Activated CD8-positive, alpha-beta memory T cell treated with anti-CD3 and anti-CD28 coated beads, Interleukin-2, amount 10 ng/mL, durations not matched to agents 7 days and 5 days (primary cell): Measurements from ENCODE around the gene SLC6A8. TPM values are rescaled to one million over a fixed set of nuclear protein-coding genes. Genes with fewer than 3 reads are reported as not detected.

Experiments
- ATAC-seq: fragments of 150-1000 bp; cut with Tn5 transposase; one replicate; pipeline ENCODE4 v1.10.0; 2021; ENCODE audit warnings: moderate library complexity
- CTCF ChIA-PET: fragments of 350-600 bp; sonication (Branson Sonifier 250); formaldehyde crosslinking; loops from one replicate; lab custom pipeline; 2021; ENCODE audit warnings: antibody characterized with exemption; lab: Charles Lee
- DNase-seq: peaks from one replicate; pipeline ENCODE4 v3.0.0-alpha.2; 2020
- H3K27ac Mint-ChIP-seq: one replicate; pipeline ENCODE4 v1.8.0; 2021; ENCODE audit warnings: mild to moderate bottlenecking, mixed read lengths
- H3K27me3 Mint-ChIP-seq: one replicate; pipeline ENCODE4 v1.8.0; 2021; ENCODE audit warnings: mixed read lengths
- H3K36me3 Mint-ChIP-seq: one replicate; pipeline ENCODE4 v1.8.0; 2021; ENCODE audit warnings: mild to moderate bottlenecking, mixed read lengths
- H3K4me1 Mint-ChIP-seq: one replicate; pipeline ENCODE4 v1.8.0; 2021; ENCODE audit warnings: mixed read lengths
- H3K4me3 Mint-ChIP-seq: one replicate; pipeline ENCODE4 v1.8.0; 2021; ENCODE audit warnings: mild to moderate bottlenecking, moderate library complexity, mixed read lengths
- H3K9me3 Mint-ChIP-seq: one replicate; pipeline ENCODE4 v1.8.0; 2022; ENCODE audit warnings: low read depth, mixed read lengths
- total RNA-seq, 2 experiments: library from RNA; stranded (reverse); gene quantifications; one replicate each; pipeline ENCODE4 v1.2.3, GENCODE V29; 2021

Gene SLC6A8
- total RNA-seq, 2 experiments from 2014 or later = 0.93 to 1.1 TPM

DNA sequence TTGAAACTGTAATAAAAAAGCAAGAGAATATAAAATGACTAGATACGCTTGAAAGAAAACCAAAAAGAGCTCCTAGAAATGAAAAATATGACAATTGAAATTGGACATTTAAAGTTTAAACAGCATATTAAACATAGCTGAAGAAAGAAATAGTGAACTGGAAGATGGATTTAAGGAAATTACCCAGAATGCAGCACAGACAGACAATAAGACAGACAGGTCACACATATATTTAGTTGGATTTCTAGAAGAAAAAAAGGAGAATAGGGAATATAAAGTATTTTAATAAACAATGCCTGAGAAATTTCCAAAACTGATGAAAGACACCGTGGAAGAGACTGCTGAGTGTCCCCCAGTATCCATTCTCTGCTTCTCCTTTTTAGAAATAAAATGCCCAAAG is 34.2 kb upstream of the SLC6A8 start:
- no peaks in the 10 kb centered on the region for H3K36me3 Mint-ChIP-seq
- H3K4me1 Mint-ChIP-seq = no peaks in the 10 kb centered on the region
- H3K27me3 Mint-ChIP-seq = peaks cover 4% of the 10 kb centered on the region
- H3K27ac Mint-ChIP-seq = no peak overlapping the region
- no peak overlapping the region for H3K4me3 Mint-ChIP-seq
- no peaks in the 10 kb centered on the region for H3K9me3 Mint-ChIP-seq
- DNase-seq = no peak
- CTCF ChIA-PET = interaction anchor here (1.8 kb wide), 1 partner anchor 16 kb away, joined by 5 read pairs; no protein-coding TSS in a partner anchor
- ATAC-seq = no peak

DNA sequence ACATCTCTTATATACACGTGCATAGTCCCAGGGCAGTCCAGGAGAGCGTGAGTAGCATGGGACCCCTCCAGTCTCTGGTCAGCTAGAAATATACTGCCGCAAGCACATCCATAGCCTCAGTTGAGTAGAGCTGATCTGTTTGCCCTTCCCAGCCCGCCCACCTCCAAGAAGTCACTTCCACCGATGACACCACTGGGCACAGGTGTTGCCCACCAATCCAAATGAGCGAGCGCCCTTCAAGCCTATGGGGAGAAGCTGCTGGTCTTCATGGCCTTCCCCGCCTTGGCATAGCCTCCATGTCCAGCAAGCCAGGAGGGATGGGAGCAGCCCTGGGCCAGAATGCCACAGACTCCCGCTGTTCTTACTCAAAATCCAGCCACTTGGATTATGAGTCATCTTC is 30.6 kb upstream of the SLC6A8 start:
- H3K36me3 Mint-ChIP-seq = no peaks in the 10 kb centered on the region
- peaks cover 17% of the 10 kb centered on the region for H3K27me3 Mint-ChIP-seq
- no peaks in the 10 kb centered on the region for H3K9me3 Mint-ChIP-seq
- H3K27ac Mint-ChIP-seq = no peak overlapping the region
- H3K4me3 Mint-ChIP-seq = no peak overlapping the region
- H3K4me1 Mint-ChIP-seq = no peaks in the 10 kb centered on the region
- CTCF ChIA-PET = interaction anchor here (1.1 to 1.7 kb wide), 3 partner anchors 11 to 118 kb away, joined by 4 to 8 read pairs (median 4); no protein-coding TSS in a partner anchor
- DNase-seq (no peak), ATAC-seq (no peak)

DNA sequence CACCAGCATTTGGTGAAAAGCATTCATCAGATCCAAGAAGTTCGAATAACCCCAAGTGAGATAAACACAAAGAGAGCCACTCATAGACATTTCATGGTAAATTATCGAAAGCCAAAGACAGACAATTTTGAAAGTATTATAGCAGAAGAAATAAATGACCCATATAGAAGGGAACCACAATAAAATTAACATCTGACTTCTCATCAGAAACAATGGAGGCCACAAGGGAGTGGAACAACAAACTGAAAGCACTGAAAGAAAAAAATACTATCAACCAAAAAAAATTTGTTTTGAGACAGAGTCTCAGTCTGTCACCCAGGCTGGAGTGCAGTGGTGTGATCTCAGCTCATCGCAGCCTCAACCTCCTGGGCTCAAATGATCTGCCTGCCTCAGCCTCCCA is 28.5 kb upstream of the SLC6A8 start:
- Mint-ChIP-seq H3K36me3 (no peaks in the 10 kb centered on the region), H3K4me1 (no peaks in the 10 kb centered on the region), H3K27ac (no peak overlapping the region), H3K4me3 (no peak overlapping the region), H3K9me3 (no peaks in the 10 kb centered on the region), H3K27me3 (peaks cover 25% of the 10 kb centered on the region)
- CTCF ChIA-PET = interaction anchor here (0.9 to 1.4 kb wide), 4 partner anchors 8 to 717 kb away, joined by 3 to 5 read pairs (median 3); no protein-coding TSS in a partner anchor
- no peak for DNase-seq
- no peak for ATAC-seq

- ATAC-seq = no peak
- Mint-ChIP-seq H3K4me1 (no peaks in the 10 kb centered on the region), H3K36me3 (no peaks in the 10 kb centered on the region), H3K27me3 (peaks cover 30% of the 10 kb centered on the region), H3K4me3 (no peak overlapping the region), H3K9me3 (no peaks in the 10 kb centered on the region), H3K27ac (no peak overlapping the region)
- DNase-seq = peak; percentile 63
- CTCF ChIA-PET = interaction anchor here (0.6 to 10.3 kb wide), 9 partner anchors 10 to 820 kb away, joined by 3 to 96 read pairs (median 4); partner anchors contain the start of gene HAUS7
Observed at GRCh38 chrX:153662266-153662665, 25.5 kb upstream of the SLC6A8 start.

DNA sequence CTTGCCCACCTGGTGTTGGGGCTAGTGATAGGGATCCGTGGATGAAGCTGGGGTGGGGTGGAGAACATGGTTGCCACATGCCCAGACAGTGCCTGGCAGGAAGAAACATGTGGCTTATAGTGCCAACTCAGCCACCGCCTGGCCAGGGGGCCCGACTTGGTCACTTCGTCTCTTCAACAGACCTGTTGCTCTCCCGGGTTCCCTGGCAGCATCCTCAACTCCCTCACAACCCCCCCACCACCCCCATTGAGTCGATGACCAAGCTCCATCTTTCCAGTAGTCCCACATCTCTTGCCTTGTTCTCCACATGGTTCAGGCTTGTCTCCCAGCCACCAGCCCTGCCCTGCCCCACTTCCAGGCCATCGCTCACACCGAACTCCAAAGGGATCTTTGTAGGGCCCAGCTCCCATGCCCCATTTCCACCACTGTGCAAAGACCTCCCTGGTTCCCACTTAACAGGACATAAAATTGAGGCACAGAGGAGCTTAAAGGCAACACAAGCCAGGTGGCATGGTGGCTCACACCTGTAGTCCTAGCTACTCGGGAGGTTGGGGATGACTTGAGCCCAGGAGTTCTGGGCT is 21.9 kb upstream of the SLC6A8 start:
- H3K36me3 Mint-ChIP-seq = no peaks in the 10 kb centered on the region
- no peak overlapping the region for H3K27ac Mint-ChIP-seq
- CTCF ChIA-PET = interaction anchor here (0.6 to 10.3 kb wide), 7 partner anchors 9 to 707 kb away, joined by 3 to 96 read pairs (median 5); no protein-coding TSS in a partner anchor
- ATAC-seq (no peak), DNase-seq (no peak)
- peaks cover 5% of the 10 kb centered on the region for H3K4me1 Mint-ChIP-seq
- H3K27me3 Mint-ChIP-seq = peaks cover 25% of the 10 kb centered on the region
- no peak overlapping the region for H3K4me3 Mint-ChIP-seq
- H3K9me3 Mint-ChIP-seq = no peaks in the 10 kb centered on the region

- Mint-ChIP-seq H3K9me3 (no peaks in the 10 kb centered on the region), H3K4me3 (peak overlapping the region; percentile 54), H3K27me3 (peaks cover 11% of the 10 kb centered on the region), H3K36me3 (no peaks in the 10 kb centered on the region), H3K4me1 (peaks cover 5% of the 10 kb centered on the region), H3K27ac (no peak overlapping the region)
- no peak for ATAC-seq
- DNase-seq = no peak
- CTCF ChIA-PET = interaction anchor here (0.6 to 10.3 kb wide), 24 partner anchors 8 to 727 kb away, joined by 3 to 96 read pairs (median 4); partner anchors contain the start of gene CCNQ
Observed at GRCh38 chrX:153667281-153667955, 20.3 kb upstream of the SLC6A8 start.

GRCh38 chrX:153667956-153668396 is 19.8 kb upstream of the SLC6A8 start:
- peaks cover 5% of the 10 kb centered on the region for H3K4me1 Mint-ChIP-seq
- H3K9me3 Mint-ChIP-seq = no peaks in the 10 kb centered on the region
- CTCF ChIA-PET = interaction anchor here (0.6 to 10.3 kb wide), 27 partner anchors 10 to 727 kb away, joined by 3 to 96 read pairs (median 4); partner anchors contain the start of gene CCNQ
- peak overlapping the region; percentile 54 for H3K4me3 Mint-ChIP-seq
- no peaks in the 10 kb centered on the region for H3K36me3 Mint-ChIP-seq
- DNase-seq (peak; percentile 81), ATAC-seq (peak; percentile 81)
- no peak overlapping the region for H3K27ac Mint-ChIP-seq
- H3K27me3 Mint-ChIP-seq = peaks cover 10% of the 10 kb centered on the region

DNA sequence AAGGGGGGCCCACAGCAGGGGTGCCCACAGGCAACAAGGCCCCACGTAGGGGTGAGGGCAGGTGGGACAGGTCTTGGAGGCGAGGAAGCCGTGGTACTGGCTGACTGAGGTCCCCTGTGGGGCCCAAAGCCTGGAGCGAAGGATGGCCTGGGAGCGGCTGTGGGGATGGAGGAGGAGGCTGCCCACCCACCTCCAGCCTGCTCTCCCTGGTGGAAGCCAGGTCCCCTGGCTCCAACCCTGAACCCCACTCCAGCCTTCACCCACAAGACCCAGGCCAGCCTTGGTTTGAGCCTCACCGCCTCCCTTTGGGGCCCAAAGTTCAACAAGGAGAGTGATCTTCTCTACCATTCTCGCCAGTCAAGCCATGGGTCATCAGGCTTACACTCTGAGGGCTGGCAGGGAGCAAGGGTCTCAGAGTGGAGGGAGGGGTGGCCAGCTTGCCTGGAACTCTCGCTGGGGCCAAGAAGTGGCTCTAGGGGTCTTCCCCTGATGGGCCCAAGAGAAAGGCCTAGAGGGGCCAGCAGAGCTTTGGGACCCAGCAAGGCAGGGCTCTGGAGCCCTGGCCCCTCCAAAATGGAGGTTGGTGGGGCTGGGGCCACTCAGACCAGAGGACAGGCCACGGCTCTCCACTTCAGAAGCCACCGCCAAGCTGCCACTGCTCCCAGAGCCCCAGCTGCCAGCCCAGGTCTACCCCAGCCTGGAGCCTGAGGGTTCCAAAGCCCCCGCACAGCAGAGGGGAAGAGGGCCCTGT is 19.1 kb upstream of the SLC6A8 start:
- DNase-seq (no peak), ATAC-seq (no peak)
- Mint-ChIP-seq H3K36me3 (no peaks in the 10 kb centered on the region), H3K4me1 (peaks cover 5% of the 10 kb centered on the region), H3K27me3 (peaks cover 13% of the 10 kb centered on the region), H3K9me3 (no peaks in the 10 kb centered on the region), H3K27ac (no peak overlapping the region), H3K4me3 (no peak overlapping the region)
- CTCF ChIA-PET = interaction anchor here (0.6 to 10.3 kb wide), 31 partner anchors 9 to 728 kb away, joined by 3 to 96 read pairs (median 4); partner anchors contain the start of gene CCNQ

DNA sequence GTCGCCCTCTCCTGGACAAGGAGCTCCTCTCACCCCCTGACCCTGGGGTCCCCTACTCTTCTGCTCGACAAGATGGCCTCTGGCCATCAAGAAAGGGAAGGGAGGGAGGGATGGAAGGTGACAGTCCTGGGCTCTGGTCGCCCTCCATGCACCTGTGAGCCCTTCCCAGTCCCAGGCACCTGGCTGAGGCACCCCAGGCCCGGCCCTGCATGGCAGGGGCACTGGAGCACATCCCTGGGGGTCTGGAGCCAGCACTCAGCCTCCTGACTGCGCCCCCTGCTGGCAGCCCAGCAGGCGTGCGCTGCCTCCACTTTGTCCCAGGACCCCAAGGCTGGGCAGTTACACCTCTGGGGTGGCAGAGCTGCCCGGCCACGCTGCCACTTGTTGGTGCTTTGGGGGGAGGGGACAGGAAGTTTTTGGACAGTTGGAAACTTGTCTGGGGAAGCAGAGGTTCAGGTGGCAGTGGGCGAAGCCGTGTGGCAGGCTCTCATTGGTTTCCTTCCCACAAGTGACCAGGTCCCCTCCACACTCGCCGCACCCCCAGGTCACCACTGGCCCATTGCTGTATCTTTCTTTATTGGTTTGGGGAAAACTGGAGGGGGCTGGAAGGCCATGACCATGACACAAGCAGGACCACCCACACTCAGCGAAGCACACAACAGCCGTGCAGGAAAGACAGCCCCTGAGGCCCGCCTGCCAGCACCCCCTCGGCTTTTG is 18.4 kb upstream of the SLC6A8 start:
- Mint-ChIP-seq H3K9me3 (no peaks in the 10 kb centered on the region), H3K27me3 (peaks cover 16% of the 10 kb centered on the region), H3K4me1 (peaks cover 5% of the 10 kb centered on the region), H3K4me3 (no peak overlapping the region), H3K36me3 (no peaks in the 10 kb centered on the region), H3K27ac (no peak overlapping the region)
- DNase-seq (no peak), ATAC-seq (peak; percentile 47)
- CTCF ChIA-PET = interaction anchor here (0.7 to 10.3 kb wide), 20 partner anchors 9 to 728 kb away, joined by 3 to 96 read pairs (median 4); no protein-coding TSS in a partner anchor

- peaks cover 19% of the 10 kb centered on the region for H3K27me3 Mint-ChIP-seq
- CTCF ChIA-PET = interaction anchor here (0.7 to 10.3 kb wide), 6 partner anchors 16 to 131 kb away, joined by 3 to 96 read pairs (median 6); no protein-coding TSS in a partner anchor
Observed at GRCh38 chrX:153669901-153670731, 17.6 kb upstream of the SLC6A8 start.

GRCh38 chrX:153670748-153671588 is 16.8 kb upstream of the SLC6A8 start:
- DNase-seq (no peak), ATAC-seq (no peak)
- H3K36me3 Mint-ChIP-seq = no peaks in the 10 kb centered on the region
- H3K9me3 Mint-ChIP-seq = no peaks in the 10 kb centered on the region
- H3K27ac Mint-ChIP-seq = no peak overlapping the region
- CTCF ChIA-PET = interaction anchor here (0.6 to 10.3 kb wide), 3 partner anchors 13 to 132 kb away, joined by 3 to 96 read pairs (median 6); no protein-coding TSS in a partner anchor
- H3K27me3 Mint-ChIP-seq = peaks cover 23% of the 10 kb centered on the region
- peaks cover 5% of the 10 kb centered on the region for H3K4me1 Mint-ChIP-seq
- no peak overlapping the region for H3K4me3 Mint-ChIP-seq

More at GRCh38 chrX:153669901-153670731, 17.6 kb upstream of the SLC6A8 start:
- Mint-ChIP-seq H3K27ac (no peak overlapping the region), H3K4me3 (no peak overlapping the region), H3K36me3 (no peaks in the 10 kb centered on the region), H3K9me3 (no peaks in the 10 kb centered on the region), H3K4me1 (peaks cover 5% of the 10 kb centered on the region)
- DNase-seq (no peak), ATAC-seq (no peak)
